GM20000 (cell line): Measurements from ENCODE around the gene NDUFAB1.
"Not testable (repeated sequence)": the region's sequence is repeated elsewhere in the genome, so short reads cannot be mapped to it uniquely, and the experiment has no call there.

Source experiments
- DNase-seq: peaks from one replicate; pipeline ENCODE4 v3.0.0; 2012; ENCODE audit warnings: low spot score
- CTCF ChIP-seq: IDR thresholded peaks from 2 replicates; pipeline ENCODE4 v1.5.1; 2012; ENCODE audit warnings: mild to moderate bottlenecking, control low read depth; ENCODE audit errors: extremely low read depth, missing control alignments

The NDUFAB1 gene

DNA sequence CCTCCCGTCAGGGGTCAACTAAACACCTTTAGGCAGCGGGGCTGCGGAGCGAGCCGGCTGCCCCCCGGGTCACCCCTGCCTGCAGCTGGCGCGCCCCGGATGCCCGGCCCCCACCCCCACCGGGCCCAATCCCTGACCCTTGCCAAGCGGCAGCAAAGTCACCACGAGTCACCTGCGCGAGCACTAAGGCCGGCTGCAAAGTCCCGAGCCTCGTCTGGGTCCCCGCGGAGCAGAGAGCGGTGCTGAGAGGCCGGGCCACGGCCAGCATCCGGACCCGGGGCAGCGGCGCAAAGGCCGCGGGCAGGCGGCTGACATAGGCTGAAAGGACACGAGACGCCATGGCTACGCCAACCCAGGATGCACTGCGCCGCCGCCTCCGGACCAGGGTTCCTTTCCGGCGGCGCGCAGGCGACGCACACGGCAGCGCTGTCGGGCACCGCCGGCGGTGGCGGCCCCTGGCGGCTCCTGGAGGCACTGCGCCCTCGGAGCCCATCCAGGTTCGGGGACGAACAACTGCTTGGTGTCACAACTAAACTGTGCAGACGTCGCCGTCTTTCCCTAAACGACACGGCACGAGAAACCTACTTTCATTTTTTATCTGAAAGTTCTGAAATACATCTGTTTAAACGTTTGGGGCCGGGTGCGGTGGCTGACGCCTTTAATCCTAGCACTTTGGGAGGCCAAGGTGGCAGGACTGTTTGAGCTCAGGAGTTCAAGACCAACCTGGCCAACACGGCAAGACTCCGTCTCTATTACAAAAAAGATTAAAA, at the start of gene NDUFAB1:
Gene NDUFAB1, minus strand, starts transcription at position 366 of the 770 bp plus-strand sequence. Its CDS starts 26 bp downstream, at position 340.
- DNase-seq: peak; percentile 96
- TF ChIP-seq CTCF: peak; percentile 98

DNA sequence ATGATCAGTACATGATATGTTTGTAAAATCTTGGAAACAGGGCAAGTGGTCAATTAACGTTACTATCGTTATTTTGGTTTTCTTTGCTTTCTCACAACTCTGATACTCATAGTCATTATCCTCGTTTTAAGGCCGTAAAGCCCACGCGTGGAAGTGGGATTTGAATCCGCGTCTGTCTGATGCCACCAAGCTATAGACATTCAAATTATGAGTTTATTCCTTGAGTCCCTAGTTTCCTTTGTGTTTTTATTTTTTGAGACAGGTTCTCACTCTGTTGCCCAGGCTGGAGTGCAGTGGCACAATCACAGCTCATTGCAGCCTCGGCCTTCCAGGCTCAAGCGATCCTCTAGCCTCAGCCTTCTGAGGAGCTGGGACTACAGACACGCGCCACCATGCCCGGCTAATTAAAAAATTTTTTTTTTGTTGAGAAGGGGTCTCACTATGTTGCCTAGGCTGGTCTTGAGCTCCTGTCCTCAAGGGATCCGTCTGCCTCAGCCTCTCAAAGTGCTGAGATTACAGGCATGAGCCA, 46.2 kb upstream of the NDUFAB1 start:
- no peak for DNase-seq
- TF ChIP-seq CTCF: no peak

- TF ChIP-seq CTCF: no peak
- DNase-seq: peak; percentile 94
These were observed 45.0 kb upstream of the NDUFAB1 start, which contains the start of the genes DCTN5 and PALB2 for GRCh38 chr16:23640931-23641765. Gene DCTN5 (plus strand): TSS chr16:23641466. CDS start chr16:23641543, 77 bp downstream. Gene PALB2 (minus strand): TSS chr16:23641310. CDS start chr16:23641157, 153 bp downstream.

DNA sequence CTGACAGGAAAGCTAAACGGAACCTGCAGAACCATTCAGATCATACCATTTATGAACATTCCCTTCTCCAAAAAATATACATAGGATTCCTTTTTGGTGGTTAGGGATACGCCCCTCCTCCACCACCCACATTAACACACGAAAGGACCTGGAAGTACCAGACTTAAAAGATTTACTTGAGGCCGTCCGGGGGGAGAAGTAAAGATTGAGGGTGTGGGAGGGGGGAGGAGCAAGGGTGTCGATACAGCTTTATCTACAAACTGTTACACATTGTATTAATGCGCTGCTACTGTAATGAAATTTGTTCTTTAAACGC, 44.5 kb upstream of the NDUFAB1 start:
- no peak for TF ChIP-seq CTCF
- no peak for DNase-seq

- no peak for DNase-seq
- TF ChIP-seq CTCF: no peak
These were observed 39.8 kb upstream of the NDUFAB1 start for GRCh38 chr16:23635958-23636357.

GRCh38 chr16:23634461-23635036, 38.4 kb upstream of the NDUFAB1 start:
- DNase-seq: no peak
- no peak for TF ChIP-seq CTCF

DNA sequence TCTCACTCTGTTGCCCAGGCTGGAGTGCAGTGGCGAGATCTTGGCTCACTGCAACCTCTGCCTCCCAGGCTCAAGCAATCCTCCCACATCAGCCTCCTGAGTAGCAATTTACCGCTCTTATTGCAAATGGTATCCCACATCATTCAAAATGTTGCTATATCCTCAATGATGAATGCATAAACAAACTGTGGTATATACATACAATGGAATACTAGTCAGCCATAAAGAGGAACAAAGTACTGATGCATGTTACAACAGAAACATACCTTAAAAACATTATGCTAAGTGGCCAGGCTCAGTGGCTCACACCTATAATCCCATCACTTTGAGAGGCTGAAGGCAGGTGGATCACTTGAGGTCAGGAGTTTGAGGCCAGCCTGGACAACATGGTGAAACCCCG, 35.8 kb upstream of the NDUFAB1 start:
- DNase-seq: not testable (repeated sequence)
